GM19324 (cell line): ENCODE data around the gene SNTG2.

ENCODE experiments used
- ATAC-seq: cut with Tn5 transposase; IDR thresholded peaks from one replicate; pipeline ENCODE4 v1.9.1; 2021; ENCODE audit warnings: mild to moderate bottlenecking, moderate library complexity; ENCODE audit not compliant: unreplicated experiment, low FRiP score

The SNTG2 gene

DNA sequence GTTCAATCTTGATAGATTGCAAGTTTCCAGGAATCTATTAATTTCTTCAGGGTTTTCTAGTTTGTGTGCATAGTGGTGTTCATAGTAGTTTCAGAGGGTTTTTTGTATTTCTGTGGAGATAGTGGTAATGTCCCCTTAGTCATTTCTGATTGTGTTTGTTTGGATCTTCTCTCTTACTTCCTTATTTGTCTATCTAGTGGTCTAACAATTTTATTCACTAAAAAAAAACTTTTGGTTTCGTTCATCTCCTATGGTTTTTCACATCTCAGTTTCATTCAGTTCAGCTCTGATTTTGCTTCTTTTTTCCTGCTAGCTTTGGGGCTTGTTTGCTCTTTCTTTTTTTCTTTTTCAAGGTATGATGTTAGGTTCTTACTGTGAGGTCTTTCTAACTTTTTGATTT lies 94.5 kb downstream of the SNTG2 start:
- ATAC-seq: no peak

DNA sequence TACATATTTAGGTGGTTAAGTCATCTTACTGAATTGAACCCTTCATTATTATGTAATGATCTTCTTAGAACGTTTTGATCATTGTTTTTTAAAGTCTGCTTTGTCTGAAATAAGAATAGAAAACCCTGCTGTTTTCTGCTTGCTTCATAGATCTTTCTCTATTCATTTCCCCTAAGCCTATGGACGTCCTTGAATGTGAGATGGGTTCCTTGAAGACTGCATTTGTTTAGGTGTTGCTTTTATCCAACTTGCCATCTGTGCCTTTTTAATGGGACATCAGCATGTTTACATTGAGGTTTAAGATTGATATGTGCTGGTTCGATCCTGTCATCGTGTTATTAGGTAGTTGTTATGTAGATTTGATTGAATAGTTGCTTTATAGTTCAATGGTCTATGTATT lies 95.4 kb downstream of the SNTG2 start:
- no peak for ATAC-seq

DNA sequence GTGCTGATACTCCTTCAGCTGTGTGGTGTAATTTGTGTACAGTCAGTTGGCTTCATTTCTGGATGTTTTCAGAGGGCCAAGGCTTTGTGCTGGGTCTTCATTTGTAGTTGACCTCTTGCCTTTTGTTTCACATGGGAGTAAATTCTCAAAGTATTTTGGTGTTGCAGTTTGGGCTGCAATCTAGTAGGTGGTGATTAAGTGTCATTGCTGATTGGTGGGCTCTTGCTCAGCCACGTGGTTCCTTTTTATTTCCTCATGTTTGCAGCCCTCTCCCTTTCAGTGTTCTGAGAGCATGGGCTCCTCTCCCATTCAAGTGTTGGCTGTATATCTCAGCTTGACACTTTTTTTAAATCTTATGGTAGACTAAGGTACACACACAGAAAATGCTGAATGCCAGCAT lies 96.8 kb downstream of the SNTG2 start:
- no peak for ATAC-seq

DNA sequence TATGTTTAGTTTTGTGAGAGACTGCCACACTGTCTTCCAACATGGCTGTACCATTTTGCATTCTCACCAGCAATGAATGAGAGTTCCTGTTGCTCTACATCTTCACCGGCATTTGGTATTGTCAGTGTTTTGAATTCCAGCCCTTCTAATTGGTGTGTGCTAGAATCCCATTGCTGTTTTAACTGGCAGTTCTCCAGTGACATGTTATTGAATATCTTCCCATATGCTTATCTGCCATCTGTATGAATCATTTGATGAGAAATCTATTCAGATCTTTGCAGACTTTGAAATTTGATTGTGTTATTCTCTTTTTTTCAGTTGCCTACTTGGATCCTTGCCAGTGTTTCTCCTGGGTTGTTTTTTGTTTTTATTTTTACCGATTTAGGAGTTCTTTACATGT lies 99.0 kb downstream of the SNTG2 start:
- no peak for ATAC-seq

DNA sequence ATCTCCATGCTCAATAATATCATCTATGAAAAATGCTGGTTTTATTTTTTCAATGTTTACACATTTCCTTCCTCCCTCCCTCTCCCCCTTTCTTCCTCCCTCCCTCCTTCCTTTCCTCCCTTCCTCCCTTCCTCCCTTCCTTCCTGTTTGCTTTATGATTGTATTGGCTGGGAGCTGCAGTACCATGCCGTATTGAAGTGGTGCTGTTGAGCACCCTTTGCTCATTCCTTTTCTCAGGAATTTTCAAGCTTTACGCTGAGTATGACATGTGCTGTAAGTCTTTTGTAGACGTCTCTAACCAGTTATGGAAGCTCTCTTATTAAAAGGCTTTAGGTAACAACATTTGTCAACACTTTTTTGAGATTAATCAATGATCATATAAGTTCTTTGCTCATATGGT lies 100.4 kb downstream of the SNTG2 start:
- ATAC-seq: no peak

DNA sequence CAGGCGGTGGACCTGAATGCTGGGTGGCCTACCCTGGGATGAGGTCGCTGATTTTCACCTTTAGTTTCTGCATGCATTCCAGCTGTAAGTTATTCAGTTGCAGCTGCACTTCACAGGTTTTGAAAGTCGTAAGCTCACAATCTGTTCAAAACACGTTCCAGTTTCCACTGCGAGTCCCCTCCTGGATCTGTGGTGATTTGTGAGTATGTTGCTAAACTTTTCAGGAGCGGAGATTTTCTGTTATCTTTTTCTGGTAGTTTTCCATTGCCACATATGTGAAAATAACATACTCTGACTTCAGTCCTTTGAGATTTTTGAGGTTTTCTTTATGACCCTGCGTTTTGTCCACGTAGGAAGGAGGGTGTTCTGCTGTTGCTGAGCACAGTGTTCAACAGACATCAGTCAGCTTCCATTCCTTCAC lies 102.1 kb downstream of the SNTG2 start:
- ATAC-seq: no peak

DNA sequence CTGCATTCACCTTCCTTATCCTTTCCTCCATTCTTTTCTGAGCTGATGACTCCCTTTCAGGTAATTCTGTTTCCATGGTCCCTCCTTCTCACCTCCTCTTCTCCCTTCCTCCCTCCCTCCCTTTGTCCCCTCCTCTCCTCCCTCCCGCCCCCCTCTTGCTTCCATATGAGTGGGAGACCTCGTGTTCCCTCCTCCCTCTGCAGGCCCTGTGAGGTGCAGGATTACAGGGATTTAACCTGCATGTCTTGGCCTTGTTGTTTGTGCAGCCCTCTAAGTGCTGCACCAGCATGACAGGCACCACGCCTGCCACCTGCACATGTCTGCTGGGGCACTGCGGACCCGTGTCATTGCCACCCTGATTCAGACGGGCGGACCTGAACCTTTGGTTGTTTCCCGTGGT lies 103.1 kb downstream of the SNTG2 start:
- ATAC-seq: no peak

DNA sequence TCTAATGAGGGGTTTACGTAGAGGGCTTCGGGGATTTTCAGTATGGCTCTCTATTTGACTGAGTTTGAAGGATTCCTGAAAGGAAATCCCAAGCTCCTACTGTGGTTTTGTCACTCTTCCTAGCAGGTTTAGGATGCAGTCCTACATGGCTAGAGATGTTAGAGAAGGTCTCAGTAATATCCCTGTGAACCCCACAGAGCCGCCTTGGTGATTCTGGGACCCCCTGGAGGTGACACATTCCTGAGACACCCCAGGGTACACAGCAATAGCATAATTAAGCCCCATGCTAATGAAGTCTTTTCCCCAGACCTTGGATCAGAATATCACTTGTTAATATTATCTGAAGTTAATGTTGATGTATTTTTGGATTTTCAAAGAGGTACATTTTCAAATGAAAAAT lies 103.8 kb downstream of the SNTG2 start:
- ATAC-seq: no peak

DNA sequence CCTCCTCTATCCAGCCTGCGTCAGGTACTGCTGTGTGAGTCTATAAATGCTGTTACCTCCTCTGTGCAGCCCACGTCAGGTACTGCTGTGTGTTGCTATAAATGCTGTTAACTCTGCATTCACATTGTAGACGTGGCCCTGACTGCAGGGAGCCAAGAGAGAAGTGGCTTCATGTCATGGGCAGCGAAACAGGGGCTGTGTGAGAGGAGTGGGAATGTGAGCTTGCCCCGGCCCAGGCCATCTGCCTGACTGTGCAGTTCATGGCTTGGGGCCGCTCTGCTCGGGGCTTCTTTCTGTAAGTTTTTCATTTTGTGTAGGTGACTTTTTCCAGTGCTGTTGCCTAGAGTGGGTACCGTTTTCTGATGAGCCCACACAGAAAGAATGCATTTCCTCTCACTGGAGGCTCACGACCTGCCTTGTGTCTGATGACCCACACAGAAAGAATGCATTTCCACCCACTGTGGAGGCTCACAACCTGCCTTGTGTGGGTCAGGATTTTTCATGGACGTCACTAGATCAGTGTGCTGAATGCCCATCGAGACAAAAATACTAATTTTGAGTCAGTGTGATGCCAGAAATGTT lies 104.5 kb downstream of the SNTG2 start:
- ATAC-seq: no peak

DNA sequence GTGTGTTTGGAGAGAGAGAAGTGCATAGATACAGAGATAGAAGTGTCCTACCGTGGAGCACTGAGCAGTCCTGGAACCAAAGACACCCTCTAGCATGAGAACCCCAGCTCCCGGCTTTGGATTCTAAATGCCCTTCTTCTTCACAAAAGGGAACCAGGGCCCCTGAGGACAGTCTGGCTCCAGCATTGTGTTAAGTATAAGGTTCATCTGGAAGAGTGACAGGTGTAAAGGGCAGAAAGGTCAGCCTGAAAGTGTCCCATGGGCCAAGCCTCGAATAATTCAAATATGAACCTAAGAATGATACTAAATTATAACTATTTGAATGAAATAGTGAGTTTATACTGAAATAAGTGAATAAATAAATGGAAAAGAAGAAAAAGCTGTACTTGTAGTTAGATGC lies 109.7 kb downstream of the SNTG2 start:
- no peak for ATAC-seq

DNA sequence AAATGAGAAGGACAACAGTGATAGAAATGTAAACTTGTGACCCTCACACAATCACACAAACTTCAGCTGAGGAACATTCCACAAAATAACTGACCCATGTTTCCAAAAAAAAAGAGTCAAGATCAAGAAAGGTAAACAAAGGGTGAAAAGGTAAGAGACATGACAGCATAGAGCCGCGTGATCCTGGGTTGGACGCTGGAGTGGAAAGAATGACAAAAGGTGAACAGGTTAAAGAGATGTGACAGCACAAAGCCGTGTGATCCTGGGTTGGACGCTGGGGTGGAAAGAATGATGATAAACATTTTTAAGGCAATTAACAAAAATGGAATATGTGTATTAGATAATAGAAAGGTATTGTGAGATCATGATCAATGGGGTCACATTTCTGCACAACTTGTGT lies 110.3 kb downstream of the SNTG2 start:
- no peak for ATAC-seq

DNA sequence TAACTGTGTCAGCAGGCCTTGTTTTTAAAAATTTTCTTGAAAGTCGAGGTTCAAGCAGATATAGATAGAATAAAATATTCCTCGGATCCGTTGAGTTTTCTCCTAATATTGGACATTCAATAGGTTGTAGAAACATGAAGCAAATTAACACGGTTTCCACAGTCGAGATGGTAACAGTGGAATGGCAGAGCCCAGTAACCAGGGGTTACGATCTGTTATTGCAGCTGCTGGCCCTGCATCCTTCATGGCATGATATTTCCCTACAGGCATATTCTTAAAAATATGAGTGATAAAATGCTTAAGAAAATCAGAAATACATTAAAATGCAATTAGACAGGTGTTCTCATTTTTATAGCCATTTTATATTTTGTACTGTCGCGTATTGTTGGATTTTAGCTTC lies 117.6 kb downstream of the SNTG2 start:
- no peak for ATAC-seq

DNA sequence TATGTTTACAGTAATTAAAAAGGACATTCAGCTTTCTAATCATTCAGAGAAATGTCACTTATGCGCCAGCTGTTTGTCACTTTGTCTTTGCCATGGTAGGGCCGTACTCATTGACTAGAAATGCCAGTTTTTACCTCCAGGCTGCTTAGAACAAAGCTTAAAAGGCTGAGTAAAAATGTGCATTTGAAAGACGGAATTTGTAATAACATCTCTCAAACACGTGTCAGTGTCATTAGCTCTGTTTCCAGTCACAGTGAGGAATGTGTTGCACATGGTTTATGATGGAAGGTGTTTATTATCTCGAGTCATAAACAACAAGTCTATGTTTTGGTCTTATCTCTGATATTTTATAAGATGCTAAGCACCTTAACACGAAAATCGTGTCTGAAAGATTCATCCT lies 118.2 kb downstream of the SNTG2 start:
- ATAC-seq: no peak

DNA sequence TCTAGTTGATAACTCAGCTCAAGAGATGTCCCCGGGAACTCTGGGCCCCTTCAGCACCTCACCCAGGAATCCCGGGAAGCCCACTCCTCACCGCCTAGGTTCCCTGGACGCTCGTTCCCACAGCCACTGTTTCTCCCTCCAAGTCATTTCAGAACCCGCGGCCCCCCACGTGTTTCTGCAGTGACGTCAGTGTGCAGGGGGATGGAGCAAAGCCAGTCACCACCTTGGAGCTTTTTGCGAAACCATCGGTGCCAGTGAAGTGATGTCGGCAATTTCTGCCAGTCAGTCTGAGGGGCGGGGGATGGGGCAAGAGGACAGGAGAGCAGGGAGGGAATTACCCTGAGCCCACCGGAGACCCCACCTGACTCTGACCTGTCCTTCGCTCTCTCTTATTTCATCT lies 119.2 kb downstream of the SNTG2 start:
- ATAC-seq: no peak

DNA sequence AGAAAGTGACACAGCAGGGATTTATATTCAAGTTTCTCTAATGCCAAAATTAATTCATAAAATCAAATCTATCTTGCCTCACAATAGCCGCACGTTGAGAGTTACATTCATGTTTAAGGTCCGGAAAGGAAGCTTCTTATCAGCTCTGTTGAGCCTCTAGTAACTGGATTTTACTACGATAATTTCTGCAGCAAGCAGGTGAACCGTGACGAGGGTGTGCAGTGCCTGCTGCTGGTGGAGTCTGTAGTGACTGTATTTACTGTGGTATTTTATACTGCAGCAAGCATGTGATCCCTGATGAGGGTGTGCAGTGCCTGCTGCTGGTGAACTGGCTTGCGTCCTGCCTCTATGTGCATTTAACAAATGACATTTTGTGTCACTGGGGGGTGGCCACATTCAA lies 120.0 kb downstream of the SNTG2 start:
- ATAC-seq: no peak

DNA sequence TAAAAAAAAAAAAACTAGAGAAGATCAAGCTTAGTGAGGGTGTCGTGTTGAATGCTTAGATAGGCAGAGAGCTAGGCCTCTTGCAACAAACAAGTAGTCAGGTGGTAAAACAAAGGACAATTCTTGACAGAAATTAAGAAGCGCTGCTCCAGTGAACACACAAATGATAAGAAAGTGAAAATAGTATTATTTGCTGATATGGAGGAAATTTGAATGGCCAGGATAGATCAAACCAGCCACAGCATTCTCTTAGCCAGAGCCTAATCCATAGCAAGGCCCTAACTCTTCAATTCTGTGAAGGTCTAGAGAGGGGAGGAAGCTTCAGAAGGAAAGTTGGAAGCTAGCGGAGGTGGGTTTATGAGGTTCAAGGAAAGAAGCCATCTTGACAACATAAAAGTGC lies 121.0 kb downstream of the SNTG2 start:
- ATAC-seq: no peak

DNA sequence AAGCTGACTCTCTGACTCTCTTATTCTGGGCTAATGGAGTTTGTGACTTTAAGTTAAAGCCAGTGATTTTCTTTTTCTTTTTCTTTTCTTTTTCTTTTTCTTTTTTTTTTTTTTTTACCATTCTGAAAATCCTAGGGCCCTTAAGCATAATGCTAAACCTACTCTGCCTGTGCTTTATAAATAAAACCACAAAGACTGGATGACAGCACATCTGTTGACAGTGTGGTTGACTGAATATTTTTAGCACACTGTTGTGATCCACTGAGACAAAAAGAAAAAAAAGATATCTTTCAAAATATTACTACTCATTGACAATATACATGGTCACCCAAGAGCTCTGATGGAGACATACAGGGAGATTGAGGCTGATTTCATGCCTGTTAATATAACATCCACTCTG lies 121.6 kb downstream of the SNTG2 start:
- ATAC-seq: no peak

DNA sequence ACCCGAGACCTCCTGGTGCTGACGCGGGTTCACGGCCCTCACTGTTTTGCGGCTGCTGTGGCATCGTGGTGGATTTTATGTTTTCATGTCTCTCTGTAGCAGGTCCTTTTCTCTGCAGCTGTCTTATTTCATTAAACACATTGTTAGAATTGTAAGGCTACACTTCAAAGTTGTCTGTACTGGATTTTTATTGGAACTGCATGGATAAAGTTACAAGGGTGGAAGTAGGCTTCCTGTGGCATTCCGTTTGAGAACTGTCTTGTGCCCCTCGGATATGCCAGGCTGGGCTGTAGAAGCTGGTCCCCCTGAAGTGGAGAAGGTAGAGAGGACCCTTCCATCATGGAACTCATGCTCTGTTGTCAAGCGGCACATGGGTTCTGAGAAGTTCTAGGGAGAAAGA lies 127.3 kb downstream of the SNTG2 start:
- no peak for ATAC-seq

DNA sequence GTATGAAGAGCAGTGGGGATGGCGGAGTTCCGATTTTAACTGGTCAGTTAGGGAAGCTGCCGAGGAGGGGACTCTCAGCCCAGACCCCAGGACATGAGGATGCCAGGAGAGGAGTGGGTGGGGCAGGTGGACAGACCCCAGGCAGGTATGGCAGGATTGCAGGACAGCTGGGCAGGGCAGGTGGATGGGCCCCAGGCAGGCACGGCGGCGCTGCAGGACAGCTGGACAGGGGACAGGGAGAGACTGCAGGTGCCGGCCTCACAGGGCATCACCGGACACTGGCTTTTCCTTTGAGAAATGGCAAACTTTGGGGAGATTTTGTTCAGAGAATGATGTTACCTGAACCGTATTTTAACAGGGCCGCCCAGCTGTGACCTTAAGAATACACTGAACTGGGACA lies 127.7 kb downstream of the SNTG2 start:
- ATAC-seq: no peak

DNA sequence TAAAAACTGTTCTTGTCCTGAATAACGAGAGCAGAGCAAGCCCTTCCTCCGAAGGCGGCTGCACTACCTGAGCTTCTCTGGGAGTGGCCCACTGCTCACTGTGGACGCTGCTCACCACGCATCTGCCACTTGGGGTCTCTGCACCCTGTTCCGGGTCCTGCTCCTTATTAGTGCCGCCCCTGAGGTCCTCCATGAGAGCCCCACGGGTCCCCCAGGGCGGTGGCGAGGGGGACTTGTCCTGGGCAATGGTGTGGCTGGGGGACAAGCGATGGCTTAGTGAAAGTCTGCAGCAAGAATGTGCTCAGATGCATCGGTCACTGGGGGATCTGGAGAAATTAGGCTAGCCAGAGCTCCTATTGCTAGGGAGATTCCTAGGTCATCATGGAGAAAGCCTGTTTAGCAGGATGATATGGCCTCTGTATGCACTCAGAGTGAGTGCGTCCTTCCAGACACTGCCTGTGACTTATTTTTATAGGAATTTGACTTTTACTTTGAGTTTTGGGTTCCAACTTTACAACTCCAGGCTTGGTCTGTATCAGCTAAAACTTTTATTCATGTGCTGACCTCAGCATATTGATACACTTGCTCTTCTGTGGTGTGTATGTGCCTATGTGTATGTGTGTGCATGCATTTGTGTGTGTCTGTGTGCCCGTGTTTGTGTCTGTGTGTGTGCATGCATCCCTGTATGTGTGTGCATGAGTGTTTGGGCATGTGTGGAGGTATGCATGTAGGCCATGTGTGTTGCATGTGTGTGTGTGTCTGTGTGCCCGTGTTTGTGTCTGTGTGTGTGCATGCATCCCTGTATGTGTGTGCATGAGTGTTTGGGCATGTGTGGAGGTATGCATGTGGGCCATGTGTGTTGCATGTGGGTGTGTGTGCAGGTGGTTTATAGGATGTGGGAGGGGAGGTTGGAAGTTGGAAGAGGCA lies 129.5 kb downstream of the SNTG2 start:
- ATAC-seq: no peak

DNA sequence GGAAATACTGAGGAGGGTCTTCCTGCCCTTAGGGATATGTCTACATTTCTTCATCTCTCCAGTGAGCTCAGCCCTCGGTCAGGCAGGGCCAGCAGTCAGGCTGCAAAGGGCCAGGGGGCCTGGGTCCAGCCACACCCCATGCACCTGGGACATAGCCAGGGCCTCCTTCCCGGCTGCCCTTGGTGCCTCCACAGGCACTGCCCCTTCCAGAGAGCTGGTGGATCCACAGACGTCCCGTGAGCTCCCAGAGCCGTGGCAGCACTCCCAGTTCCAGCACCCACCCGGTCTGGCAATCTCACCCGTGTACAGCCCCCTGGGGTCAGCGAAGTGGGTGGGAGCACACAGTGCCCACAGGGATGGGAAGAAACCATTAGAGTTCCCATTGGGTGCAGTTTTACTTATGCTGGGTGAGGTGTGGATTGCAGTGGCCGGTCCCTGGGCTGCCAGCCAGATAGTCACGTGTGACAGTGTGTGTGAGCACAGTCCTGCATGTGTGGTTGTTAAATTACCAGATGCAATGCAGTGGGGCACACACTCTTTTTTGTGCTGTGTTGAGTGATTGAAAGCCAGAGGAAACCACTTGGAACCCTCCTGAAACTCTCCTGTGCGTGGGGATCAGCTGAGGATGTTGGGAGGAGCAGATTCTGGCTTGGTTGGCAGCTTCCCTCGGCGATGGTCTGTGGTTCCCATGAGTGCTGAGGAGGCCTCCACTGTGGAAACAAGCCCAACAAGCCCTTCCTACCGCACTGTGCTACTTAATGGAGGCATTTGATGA lies 131.0 kb downstream of the SNTG2 start:
- no peak for ATAC-seq
